Esophagus muscularis mucosa (tissue), 4 donors: ENCODE results near the gene AK4.
"Not testable (repeated sequence)": the region's sequence is repeated elsewhere in the genome, so short reads cannot be mapped to it uniquely, and the experiment has no call there.

ENCODE experiments used
- EP300 ChIP-seq: sonication (generic); formaldehyde crosslinking; IDR thresholded peaks from one replicate; pipeline ENCODE4 v1.6.1; 2017; ENCODE audit warnings: antibody characterized with exemption
- POLR2A ChIP-seq: fragments of 450-650 bp; IDR thresholded peaks from one replicate; pipeline ENCODE4 v1.6.1; 2017; ENCODE audit warnings: antibody characterized with exemption, moderate library complexity, mild to moderate bottlenecking, low read depth
- POLR2AphosphoS5 ChIP-seq, 2 donors: sonication (generic); formaldehyde crosslinking; IDR thresholded peaks; one replicate each; pipeline ENCODE4 v1.6.1; 2017; ENCODE audit warnings: antibody characterized with exemption in 2 of 2
- TF ChIP-seq, protein P1 (sequence below), 3 experiments: fragments of 200-600 bp in 2 of 3; fragments of 450-650 bp in 1 of 3; sonication (generic) in 2 of 3; IDR thresholded peaks; one replicate each; pipeline ENCODE4 v1.5.1; 2017 to 2019; ENCODE audit warnings: antibody characterized with exemption in 3 of 3, mild to moderate bottlenecking in 2 of 3, moderate library complexity in 1 of 3

DNA sequence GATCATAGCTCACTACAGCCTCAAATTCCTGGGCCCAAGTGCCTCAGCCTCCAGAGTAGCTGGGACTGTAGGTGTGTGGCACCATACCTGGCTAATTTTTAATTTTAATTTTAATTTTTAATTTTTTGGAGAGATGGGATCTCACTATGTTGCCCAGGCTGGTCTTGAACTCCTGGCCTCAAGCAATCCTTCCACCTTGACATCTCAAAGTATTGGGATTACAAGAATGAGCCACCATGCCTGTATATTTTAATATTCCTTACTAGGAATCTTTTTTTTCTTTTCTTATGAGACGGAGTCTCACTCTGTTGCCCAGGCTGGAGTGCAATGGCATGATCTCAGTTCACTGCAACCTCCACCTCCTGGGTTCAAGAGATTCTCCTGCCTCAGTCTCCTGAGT is 89.1 kb downstream of the AK4 start:
- TF ChIP-seq POLR2A; POLR2AphosphoS5 (IDR thresholded peaks at IDR 0.05); EP300: not testable (repeated sequence)
- TF ChIP-seq, protein P1, sequence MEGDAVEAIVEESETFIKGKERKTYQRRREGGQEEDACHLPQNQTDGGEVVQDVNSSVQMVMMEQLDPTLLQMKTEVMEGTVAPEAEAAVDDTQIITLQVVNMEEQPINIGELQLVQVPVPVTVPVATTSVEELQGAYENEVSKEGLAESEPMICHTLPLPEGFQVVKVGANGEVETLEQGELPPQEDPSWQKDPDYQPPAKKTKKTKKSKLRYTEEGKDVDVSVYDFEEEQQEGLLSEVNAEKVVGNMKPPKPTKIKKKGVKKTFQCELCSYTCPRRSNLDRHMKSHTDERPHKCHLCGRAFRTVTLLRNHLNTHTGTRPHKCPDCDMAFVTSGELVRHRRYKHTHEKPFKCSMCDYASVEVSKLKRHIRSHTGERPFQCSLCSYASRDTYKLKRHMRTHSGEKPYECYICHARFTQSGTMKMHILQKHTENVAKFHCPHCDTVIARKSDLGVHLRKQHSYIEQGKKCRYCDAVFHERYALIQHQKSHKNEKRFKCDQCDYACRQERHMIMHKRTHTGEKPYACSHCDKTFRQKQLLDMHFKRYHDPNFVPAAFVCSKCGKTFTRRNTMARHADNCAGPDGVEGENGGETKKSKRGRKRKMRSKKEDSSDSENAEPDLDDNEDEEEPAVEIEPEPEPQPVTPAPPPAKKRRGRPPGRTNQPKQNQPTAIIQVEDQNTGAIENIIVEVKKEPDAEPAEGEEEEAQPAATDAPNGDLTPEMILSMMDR (IDR thresholded peaks at IDR 0.05), result not testable (repeated sequence)
